ENCODE results near the gene APLN.

The APLN gene

DNA sequence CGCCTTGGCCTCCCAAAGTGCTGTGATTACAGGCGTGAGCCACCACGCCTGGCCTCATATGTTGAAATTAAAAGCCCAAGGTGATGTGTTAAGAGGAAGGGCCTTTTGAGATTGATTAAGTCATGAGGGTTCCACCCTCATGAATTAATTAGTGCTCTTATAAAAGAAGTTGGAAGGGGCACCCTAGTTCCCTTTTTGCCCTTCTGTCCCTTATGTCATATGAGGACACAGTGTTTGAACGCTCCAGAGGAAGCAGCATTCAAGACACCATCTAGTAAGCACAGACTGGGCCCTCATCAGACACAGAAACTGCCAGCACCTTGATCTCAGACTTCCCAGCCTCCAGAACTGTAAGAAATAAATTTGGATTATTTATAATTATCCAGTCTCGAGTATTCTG lies 5.1 kb upstream of the APLN start:
- no peak for DNase-seq

DNA sequence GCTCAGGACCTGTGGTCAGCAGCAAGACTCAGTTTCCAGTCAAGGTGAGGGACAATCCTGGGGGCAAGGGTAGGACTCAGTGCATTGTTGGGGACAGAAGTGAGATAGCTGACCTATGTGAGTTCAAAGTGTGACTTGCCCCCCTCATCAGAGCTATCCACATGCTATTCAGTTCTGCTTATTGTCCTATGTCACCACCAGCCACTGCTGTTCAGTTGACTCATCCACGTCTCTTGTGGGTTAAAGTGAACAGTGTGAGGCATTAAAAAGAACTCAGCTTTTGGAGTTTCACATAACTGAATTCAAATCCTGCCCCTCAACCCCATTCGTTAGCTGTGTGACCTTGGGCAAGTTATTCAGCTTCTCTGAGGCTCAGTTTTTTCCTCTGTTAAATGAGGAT lies 4.4 kb upstream of the APLN start:
- DNase-seq, result no peak

DNA sequence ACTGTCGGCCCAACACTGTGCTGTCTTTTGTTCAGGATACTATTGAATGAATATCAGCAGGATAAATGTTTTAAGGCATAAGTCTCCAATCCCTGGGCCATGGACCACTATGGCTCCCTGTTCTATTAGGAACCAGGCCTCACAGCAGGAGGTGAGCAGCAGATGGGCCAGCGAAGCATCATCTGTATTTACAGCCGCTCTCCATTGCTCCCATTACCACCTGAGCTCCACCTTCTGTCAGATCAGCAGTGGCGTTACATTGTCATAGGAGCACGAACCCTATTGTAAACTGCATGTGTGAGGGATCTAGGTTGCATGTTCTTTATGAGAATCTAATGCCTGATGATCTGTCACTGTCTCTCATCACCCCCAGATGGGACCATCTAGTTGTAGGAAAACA lies 3.7 kb upstream of the APLN start:
- DNase-seq, result no peak

DNA sequence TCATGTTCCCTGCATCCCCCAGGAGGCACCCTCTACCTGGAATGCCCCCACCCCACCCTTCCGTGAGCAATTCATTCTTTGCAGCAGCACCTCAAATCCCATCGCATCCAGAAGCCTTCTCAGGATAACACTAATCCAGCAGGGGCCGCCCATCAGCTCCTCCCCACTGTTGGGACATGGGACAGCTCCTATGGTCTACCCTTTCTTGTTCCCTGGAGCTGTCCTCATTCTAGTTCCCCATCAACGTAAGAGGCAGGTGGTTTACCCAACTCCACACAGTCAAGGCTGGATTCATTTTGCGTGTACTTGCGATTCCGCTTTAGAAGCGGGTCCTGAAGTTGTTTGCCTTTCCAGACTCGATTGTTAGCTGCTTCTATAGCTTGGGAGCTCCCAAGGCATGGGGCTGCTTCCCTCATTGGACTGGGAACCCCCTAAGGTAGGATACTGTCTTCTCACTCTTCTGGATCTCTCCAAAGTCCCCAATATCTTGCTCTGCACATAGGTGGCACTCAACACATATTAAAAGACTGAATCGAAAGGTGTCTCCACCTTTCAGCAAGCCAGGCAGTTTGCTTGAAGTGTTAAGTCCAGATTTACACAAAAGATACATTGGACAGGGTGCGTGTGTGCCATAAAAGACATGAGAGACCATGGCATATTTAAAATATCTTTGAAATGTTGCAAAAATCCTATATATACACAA lies 942 bp upstream of the APLN start:
- DNase-seq, result no peak

DNA sequence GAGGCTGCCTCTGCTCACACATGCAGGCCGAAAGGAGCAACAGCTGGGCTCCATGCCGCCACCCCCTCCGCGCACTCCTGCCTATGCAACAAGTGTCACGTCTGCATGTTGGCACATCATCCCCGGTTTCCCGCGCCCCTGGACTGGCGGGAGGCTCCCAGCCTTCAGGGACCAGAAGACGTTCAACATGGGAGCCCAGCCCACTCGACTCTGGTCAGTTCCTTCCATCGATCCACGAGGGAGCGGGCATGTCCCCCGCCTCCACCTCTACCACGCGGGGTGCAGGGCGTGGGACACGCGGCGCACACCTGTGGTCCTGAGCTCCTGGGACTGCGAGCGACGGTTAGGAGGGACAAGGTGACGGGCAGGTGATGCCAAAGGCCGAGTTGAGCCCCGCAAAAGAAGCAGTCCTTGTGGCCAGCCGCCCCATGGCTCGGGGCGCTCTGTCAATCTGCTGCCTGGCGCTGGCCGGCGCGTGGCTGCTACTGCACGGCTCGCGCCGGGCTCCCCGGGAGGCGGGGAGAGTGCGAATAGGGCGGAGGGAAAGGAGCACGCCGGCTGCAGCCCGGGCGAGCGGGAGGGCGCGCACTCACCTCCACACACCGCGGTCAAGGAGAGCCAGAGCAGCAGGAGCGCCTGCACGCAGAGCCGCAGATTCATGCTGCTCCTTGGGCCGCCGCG lies 645 bp downstream of the APLN start:
- DNase-seq, result no peak

DNA sequence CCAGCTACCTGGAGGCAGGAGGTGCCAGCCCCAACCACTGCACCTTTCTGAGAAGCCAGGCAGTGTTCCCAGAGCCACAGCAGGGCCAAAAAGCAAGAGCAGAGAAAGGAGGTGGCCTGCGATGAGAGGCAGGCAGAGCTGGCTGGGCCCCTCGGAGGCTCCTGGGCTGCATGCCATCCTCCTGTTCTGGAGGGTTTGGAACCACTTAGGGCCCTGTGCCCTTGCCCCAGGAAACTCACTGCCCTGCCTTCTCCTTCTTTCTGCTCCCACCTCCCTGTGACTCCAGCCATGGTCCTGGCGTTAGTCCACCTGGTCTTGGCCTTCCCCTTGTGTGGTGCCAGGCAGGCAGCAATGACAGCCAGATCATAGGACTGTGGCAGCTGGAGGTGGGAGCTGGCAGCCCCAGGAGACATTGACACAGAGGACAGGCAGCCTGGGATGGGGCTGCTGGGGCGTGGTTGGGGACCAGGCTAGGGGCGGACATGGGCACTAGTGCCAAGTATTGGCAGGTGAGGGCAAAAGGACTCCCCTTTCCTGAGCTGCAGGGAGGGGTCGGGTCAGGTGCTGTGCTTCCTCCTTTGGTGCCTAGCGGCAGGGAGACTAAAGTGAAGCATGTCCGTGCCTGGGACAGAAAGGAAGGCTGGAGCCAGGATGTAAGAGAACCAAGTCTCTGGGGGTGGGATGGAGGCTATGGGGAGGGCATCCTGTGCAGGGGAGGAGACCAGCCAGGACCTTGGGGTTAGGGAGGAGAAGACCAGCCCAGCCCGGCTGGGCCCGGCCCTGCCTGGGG lies 1.4 kb downstream of the APLN start:
- DNase-seq, result no peak

DNA sequence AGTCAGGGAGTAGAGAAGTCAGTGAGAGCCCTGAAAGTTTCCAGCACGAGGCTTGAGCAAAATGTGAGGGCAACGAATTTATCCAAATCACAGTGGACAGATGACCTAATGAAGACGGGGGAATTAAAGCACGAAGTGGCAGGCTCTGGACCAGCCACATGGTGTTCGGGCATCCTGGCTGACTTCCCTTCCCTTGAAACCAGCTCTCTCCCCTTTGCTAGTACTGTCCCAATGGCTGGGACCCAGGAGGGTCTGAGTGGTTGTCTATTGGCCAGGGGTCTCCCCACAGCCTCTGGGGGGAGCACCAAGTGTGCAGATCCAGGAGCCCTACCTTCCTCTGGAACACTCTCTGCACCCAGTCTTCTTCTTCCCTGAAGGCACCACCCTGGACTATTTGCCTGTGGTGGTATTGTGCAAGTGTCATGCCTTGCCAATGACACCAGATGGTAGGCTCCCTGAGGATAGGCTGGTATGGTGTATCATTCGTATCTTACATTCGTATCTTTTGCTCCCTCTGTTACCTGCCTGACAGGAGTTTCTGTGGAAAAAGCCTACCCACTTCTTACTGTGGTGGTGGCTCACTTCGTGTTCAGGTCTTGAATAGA lies 2.1 kb downstream of the APLN start:
- no peak for DNase-seq

DNA sequence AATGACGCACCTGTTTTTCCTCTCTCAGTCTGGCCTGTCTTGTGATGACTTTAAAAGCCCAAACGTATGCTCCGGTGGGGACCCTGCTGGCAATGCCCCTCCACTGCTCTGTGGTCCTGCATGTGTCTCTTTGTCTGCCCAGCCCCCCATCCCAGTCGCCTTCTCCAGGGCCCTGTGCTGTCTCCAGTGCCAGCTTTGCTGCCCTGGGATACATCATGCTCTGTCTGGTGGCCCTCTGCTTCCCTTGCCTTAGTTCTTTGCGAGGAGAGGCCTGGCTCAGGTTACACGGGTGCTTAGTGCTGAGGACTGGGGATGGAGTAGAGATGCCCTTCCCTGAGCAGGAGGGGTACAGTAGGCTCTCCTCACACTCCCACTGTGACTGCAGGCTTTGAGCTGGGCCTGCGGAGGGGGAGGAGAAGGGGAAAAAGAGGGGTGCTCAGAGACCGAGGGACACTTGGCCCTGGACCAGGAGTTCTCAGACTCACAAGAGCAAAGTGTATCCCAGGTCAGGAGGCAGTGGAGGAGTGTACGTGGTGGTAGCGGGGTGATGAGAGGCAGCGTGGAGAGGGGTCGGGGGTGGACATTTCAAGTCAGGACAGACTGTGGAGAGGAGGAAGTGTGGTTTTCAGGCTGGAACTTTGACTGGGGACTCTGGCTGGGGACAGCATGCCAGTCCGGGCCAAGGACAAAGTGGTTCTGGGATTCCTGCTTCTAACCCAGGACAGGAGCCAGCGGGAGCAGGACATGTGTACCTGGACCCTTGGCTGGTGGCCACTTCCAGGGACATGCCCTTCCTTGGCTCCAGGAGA lies 2.8 kb downstream of the APLN start:
- no peak for DNase-seq

DNA sequence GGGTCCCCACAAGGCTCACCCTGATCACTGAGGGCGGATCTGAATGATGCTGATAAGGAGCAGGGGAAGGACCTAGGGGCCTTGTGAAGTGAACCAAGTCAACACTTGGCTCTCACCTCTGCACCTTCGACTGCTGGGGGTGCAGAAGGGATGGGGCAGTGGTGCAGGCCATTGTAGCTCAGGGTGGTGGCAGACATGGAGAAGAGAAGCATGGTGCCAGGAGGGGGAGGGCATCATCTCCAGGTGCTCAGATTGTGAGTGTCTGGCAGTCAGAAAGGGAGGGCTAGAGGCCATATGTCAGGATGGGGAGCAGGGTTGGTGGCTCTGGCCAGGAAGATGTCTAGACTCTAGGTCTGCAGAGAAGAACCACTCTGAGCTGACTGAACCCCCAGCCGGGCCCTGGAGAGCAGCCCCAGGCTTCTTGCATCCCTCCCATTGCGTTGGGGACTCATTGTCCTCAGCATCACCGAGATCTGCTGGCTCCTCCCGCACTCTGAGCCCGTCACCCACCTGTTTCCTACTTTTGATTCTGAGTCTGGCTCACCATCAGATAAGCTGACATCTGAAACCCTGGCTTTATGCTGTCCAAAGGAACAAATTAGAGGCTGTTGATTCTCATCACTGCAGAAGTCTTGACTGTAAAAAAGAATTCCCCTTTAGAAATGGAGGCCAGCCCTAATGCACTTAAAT lies 3.8 kb downstream of the APLN start:
- no peak for DNase-seq

DNA sequence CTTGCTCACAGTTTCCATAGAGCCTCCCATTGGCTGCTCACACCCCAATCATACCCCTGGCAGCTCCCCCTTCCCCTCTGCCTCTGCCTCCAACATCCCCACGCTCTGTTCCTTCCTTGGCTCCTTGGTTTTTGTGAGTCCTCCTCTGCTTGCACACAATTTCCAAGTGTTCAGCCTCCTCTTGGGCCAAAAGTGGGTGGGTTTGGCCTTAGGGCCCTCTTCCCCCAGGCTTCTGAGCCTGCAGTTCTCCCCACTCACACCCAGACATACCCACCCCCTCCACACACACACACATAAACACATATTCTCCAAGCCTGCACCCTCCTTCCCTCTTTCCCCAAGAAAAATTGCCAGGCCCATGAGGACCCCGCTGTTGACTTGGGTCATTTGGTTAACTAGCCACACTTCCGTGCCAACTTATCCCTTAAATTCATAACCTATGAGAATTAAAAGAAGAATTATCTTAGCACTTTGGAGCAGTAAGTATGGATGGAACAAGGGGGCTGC lies 4.5 kb downstream of the APLN start:
- no peak for DNase-seq

DNA sequence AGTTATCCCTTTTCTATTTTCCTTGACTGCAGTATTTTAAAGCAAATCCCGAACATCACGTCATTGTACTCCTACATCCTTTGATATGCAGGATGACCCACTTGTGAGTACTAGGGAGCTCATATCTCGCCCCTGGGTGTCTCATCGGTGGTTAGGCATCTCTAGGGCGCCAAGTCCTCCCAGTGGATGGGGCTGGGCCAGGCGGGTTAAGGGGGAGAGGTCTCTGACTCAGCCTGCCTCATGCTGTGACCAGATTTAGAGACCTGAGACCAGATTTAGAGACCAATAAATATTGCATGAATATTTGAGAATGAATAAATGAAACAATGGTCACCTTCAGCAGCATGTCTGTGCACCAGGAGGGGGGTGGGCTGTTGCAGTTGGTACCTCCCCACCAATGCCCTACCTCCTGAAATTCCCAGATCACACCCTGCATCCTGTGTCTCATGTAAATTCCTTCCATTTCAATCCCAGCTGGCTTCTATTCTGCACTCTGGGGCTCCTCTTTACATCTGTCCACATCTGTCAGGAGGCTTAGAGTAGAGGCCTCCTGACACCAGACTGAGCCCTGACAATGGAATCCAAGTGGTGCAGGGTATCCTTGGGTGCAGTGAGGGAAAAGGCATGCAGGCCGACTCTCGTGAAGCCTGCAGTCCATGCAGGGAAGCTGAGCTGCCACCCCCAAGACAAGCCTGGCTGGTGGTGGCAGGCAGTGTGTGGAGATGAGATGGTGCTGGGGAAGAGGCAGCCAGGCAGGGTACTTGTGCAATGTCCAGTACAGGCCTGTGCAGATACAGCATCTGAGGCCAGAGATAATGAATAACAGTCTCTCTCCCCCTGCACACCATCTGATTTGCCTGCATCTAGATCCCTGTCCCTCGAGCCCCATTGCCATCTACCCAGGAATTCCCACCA lies 5.2 kb downstream of the APLN start:
- DNase-seq, result no peak

DNA sequence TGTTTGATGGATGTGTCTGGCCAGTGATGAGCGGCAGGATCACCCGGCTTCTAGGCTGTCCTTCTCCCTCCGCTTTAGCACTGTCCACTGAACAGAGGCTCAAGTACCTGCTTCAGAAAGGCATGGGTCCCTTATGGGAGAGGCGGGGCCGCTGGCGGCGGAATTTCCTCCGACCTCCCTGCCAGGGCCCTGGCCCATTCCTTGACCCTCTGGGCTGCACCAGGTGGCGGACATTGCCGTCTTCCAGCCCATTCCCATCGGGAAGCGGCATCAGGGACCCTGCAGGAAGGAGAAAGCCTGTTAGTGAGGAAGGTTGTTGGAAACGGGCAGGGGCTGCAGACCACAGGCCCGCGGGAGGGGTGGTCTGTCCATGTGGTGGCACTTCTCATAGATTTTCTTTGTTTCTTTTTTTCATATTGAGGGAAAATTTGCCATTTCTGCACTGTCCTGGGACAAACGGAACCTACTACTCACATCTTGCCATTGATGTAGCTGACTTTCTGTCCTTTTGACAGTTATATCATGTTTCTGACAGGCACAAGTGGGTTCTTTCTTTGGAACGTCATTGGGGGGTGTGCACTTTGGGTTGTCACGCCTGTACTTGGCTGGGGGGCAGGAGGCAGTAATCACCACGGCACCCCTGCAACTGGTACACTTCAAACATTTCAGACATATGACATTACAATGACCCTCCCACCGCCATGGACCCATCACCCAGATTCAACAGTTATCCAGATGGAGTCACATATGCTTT lies 6.1 kb downstream of the APLN start:
- DNase-seq, result no peak

DNA sequence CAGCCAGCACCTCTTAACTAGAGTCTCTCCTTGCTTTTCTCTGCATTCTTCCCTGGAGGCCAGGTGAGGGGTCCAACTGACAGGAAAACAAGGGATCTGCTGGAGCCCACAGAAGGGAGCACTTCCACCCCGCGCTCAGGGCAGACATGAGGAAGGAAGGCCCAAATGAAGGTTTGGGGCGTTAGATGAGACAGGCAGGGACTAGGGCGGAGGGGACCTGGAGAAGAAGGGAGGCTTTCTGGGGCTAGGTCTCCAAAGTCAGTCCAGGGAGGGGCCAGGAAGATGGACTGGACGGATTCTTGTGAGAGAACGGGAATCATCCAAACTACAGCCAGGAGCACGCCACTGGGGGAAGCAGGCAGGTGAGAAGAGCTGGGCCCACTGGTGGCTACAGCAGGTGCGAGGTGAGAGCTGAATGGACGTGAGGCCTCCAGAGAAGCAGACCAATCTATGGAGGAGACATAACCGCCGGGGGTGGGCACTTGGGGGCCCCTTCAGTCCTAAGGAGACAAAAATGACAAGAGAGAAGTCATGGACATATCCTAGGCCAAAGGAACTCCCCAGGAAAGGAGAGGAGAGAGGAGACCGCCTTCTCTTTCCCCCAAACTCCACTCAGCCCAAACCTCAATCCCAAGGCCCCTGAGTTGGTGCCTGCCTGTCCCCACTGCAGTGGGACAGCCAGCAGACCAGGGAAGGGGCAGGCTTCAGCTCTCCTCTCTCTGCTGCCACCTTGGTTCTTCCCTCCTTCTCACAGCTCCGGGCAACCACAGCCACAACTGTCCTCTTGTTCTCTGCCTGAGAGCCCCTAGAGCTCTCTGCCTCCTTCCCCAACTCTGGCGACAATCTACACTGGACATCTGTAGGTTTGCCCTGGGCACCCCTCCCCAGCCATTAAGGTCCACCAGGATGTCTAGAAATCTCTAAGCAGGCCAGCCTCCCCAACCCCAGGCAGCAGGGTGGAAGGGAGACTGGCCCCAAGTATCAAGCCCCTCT lies 7.0 kb downstream of the APLN start:
- DNase-seq, result no peak

DNA sequence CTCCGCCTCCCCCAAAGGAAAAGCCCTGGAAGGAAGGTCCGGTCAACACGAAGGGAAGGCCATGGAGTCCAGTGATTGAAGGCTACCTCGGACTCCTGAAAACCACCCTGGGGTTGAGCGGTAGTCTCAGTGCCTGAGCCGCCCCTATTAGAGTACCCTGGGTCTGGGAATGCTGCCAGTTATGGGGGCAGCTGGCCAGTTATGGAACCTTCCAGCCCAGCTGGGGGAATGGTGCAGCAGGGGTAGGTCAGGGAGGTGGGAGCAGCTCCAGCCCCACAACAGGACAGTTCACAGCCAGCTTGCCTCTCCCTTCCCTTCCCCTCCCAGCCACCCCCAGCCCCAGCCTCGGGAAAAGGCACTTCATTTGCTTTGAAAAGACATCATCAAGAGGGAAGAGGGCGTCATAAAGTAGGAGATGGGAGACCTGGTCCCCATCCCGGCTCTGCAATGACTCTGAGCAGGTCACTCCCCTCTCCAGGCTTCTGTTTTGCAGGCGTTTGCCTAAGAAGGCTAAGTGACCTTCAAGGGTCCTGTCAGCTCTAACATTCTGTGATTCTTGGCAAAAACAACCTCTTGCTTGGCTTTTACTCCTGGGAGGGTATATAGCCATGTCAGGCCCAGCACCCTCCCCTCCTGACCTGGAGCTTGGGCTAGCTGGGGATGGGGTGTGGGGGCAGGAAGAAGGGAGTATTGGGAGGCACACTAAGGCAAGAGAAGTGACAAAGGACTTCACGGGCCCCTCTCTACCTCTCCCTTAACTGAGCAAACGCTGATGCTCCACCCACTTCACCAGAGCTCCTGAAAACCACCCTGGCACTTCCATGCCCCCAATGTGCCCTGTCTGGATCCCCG lies 8.0 kb downstream of the APLN start:
- DNase-seq, result no peak

DNA sequence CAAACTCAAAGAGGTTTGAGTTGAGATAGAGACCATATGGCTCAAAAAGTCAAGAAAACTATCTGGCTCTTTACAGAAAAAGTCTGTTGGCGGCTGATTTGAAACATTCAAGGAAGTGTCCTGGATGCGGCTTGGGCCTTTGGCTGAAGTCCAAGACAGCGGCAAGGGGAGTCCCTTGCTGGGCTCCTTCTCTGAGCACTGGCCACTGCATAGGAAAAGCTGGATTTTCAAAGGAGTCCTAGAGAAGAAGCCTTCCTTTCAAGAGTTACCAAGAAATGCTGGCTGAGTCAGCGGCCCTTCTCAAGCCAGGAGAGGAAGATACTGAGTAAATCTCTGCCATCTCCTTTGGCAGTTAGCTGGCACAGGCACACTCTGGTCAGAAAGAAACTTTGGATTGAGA lies 12.1 kb downstream of the APLN start:
- no peak for DNase-seq

DNA sequence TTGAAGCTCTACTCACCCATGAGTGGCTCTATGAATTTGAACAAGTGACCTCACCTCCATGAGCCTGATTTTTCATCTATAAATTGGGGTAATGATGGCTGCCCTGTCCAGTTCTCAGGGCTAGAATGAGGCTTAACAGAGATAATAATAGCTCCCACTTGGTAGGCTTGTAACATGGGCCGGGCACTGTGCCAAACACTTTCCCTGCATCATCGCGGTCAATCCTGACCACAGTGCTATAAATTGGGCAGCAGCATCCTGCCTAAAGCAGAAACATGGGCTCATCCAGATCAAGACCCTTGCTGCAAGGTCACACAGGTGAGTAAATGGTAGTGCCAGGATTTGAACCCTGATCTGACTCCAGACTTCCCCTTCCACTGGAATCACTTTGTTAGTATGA lies 12.8 kb downstream of the APLN start:
- DNase-seq, result no peak

DNA sequence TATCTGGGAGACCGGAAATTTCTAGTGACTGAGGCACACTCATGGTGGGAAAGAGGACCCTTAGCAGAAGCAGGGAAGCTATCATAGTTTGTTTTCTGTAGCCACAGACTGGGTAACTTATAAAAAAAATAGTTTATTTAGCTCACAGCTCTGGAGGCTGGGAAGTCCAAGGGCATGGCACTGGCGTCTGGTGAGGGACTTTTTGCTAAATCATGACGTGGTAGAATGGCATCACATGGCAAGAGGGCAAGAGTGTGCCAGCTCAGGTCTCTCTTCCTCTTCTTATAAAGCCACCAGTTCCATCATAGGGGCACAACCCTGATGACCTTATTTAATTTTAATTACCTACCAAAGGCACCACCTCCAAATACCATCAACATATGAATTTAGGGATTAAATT lies 13.3 kb downstream of the APLN start:
- DNase-seq, result no peak

DNA sequence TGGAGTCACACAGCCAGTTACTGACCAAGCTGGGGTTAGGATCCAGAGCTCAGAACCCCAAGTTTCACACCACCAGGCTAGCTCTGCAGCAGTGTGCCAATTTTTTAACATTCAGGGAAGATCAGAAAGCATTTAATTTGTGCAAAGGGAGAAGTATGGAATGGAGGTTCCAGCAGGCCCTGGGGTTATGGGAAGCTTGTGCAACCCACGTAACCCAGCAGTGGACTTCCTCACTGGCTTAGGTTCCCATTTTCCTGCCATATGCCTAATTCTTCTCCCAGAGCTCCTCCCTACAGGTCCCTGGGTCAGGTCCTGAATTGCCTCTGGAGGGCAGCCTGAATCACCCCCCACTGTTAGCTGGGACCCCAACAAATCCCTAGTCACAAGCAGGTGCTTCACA lies 14.0 kb downstream of the APLN start:
- no peak for DNase-seq
